IPS-NIHi7 (cell line): ENCODE results near the gene PROSER3.
"Not testable (repeated sequence)": the region's sequence is repeated elsewhere in the genome, so short reads cannot be mapped to it uniquely, and the experiment has no call there.

Experiments
- DNase-seq: peaks from one replicate; pipeline ENCODE4 v3.0.0; 2012; ENCODE audit warnings: mixed read lengths; ENCODE audit errors: extremely low spot score

PROSER3 gene

DNA sequence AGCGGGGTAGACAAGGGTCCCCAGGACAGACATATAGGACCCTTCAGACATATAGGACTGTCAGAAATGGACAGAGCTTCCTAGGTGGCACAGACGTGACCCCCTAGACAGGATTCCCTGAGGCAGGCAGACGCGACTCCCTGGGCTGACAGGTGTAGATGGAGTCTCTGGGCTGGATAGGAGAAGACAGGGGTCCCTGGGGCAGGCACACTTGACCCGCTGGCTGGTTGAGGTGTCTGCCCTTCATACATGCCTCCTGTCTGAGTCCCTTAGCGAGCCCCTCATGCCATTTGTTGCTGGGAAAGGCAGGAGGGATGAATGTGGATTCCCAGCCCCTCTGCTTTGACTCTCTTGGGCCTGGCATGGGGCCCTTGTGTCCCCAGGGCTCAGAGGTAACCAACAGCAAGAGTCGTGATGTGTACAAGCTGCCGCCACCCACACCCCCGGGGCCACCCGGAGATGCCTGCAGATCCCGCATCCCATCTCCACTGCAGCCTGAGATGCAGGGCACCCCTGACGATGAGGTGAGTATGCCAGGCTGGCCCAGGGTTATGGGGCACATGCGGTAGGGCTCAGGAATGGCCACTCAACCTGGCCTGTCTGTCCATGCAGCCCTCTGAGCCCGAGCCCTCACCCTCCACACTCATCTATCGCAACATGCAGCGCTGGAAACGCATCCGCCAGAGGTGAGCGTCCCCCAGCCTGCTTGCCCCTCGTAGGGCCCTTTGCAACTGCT lies 4.2 kb upstream of the PROSER3 start:
- DNase-seq: no peak

DNA sequence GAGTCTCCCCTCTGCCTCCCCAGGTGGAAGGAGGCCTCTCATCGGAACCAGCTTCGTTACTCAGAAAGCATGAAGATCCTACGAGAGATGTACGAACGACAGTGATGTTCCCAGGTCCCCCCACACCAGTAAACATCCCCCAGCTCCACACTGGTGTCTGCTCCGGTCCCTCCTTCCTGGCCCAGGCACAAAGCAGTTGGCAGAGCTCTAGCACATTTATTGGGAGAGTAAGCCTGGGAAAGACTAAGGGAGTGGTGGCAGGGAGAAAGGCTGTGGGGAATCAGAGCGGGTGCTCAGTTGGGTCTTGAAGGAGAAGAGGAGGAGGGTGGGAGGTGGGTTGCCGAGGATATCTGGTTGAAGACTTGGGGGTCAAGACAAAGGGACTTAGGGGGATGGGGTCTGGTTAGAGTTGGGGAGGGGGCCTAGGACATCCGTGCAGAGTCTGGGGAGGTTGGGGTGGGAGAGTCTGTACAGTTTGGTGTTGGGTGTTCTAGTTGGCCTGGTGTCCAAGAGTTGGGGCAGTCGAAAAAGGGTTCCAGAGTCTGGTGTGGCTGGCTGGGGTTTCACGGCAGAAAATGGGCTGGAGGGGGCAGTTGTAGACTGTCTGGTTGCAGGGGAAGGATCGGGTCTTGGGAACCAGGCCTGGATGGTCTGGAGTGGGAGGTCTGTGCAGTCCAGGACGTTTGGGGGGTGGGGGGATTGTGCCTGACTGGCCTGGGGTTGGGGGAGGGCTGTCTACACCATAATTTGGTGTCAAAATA lies 3.4 kb upstream of the PROSER3 start:
- no peak for DNase-seq

DNA sequence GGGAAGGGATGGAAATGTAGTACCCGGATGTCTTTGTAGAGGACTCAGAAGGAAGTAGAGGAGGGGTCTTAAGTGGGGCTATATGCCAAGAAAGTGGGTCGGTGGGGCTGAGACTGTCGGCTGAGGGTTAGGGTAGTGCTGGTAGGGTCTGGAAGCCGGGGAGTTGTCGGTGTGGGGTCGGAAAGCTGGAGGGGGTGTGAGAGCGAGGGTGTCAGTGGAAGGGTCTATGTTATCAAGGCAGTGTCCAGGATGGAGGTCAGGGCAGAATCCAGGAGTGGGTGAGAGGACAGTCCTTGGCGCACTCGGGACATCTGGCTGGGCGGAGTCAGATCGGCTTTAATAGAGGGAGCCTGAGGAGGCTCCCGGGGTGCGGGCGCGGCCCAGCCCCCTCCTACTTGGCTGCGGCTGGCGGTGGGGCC lies 2.8 kb upstream of the PROSER3 start:
- no peak for DNase-seq

- DNase-seq: no peak
Measured at GRCh38 chr19:35755550-35756376, 2.2 kb upstream of the PROSER3 start.

DNA sequence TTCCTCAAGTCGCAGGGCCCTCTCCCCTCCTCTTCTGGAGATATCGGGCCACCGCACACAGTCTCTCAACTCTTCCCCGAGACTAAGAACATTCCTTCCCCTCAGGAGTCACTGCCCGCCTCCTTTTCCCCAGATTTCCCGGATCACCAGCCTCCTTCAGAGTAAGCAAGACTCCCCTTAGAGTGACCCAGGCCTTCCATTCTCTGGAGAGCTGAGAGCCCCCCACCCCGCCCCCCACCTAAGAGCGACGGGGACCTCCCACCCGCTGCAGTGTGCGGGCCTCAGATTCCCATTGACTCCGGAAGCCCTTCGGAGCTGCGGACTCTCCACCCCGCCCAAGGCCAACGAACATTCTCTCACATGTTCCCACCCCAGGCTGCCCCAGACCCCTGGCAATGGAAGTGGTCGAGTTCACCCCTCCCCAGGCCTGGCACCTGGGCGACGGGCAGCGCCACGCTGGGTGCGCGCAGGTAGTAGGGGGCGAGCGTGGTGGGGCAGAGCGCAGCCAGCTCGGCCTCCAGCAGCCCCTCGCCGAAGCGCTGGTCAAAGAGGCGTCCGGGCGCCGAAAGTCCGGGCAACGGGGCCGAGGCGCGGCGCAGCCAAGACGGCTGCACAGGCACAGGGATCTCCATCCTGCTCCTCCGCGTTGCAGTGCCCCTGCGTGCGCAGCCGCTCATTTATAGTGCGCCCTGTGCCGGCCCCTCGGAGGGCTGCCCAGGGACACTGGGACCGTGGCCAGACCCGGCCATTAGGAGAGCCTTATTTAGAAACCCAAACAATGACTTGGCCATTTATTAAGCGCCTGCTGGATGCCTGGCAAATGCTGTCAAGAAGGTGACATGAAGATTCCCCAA lies 1.4 kb upstream of the PROSER3 start, which contains the start of gene HSPB6:
Gene HSPB6 (minus strand): TSS at position 653 of the 854 bp plus-strand sequence. CDS start 21 bp downstream, at position 632.
- no peak for DNase-seq

- DNase-seq: no peak
Measured at GRCh38 chr19:35757231-35757748, 686 bp upstream of the PROSER3 start.

DNA sequence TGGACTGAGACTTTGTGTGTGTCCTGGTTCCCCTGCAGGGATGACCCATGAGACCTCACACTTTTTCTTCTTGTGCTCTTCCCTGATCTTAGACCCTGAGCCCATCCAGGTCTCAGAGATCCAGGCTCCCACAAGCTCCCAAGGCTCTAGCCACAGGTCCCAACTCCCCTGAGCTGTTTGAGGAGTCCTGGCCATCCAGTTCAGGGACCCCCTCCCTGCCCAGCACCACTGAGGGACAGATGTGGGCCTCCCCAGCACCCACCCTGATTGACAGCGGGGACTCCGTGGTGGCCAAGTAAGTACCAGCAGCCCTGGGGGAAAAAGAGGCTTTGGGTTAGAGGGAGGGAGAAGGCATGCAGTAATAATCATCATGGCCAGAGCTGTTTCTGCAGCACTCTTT lies 1.7 kb downstream of the PROSER3 start:
- no peak for DNase-seq

GRCh38 chr19:35760711-35761349 lies 2.9 kb downstream of the PROSER3 start:
- DNase-seq: no peak

- no peak for DNase-seq
Measured at GRCh38 chr19:35764432-35765315, 6.7 kb downstream of the PROSER3 start.

- DNase-seq: no peak
Measured at GRCh38 chr19:35766571-35767104, 8.7 kb downstream of the PROSER3 start.

DNA sequence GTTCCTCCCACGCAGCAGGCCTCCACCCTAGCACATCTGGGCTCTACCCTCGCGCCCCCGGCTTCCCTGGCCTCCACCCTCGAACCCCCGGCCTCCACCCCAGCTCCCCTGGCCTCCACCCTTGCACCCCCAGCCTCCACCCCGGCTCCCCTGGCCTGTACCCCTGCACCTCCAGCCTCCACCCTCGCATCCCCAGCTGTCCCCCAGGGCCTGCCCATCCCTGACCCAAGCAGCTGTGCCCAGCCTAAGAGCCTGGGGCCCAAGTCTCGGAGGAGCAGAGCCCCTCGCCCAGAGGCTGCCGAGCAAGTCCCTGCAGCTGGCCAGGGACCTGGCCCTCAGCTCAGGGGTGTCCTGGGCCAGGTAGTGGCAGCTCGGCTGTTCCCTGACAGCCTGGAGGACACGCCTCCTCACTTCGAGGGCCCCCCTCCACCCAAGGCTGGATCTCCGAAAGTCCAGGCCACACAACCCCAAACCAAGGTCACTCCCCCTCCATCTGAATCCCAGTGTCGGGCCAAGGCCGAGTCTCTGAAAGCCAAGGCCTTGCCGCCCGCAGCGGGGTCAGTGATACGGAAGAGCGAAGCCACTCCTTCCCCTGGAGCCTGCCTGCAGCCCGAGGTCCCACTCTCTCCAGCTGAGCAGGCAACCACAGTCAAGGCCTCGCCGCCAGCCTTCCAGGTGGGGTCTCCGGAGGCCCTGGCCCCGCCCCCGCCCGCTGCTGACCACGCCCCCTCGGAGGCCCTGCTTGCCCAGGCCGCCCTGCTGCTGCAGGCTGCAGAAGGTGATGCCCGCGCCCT lies 9.5 kb downstream of the PROSER3 start:
- DNase-seq: peak; percentile 93

- no peak for DNase-seq
Measured at GRCh38 chr19:35768082-35768421, 10.1 kb downstream of the PROSER3 start.

GRCh38 chr19:35772362-35772761 lies 14.4 kb downstream of the PROSER3 start:
- DNase-seq: not testable (repeated sequence)

- DNase-seq: no peak
Measured at GRCh38 chr19:35773020-35773806, 15.2 kb downstream of the PROSER3 start.

GRCh38 chr19:35774274-35775045 lies 16.5 kb downstream of the PROSER3 start:
- DNase-seq: no peak

DNA sequence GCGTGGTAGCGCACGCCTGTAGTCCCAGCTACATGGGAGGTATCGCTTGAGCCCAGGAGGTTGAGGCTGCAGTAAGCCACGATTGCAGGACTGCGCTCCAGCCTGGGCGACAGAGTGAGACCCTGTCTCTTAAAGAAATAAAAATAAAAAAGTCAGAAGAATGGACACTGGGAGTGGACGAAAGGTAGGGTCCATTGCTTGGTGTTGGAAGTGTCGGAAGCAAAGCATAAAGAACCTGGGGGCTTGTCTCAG lies 17.0 kb downstream of the PROSER3 start:
- DNase-seq: no peak
